ENCODE measurements around the gene HSD17B12. TPM values are rescaled to one million over a fixed set of nuclear protein-coding genes. Genes with fewer than 3 reads are reported as not detected.

HSD17B12 gene
- total and polyA plus RNA-seq, 2 of the 4 experiments (the other 2 are of a cell fraction), result 38.0 to 44.6 TPM

GRCh38 chr11:43639920-43640319 lies 40.6 kb upstream of the HSD17B12 start:
- Histone ChIP-seq H3K23ac (ENCODE audit: low read depth, low read length) (no peak overlapping the region), H3K27me3 (ENCODE audit: control insufficient read depth, insufficient read depth, low read length) (peaks cover 17% of the 10 kb centered on the region), H3K4me1 (ENCODE audit: control insufficient read depth, insufficient read depth, low read length) (peaks cover 2% of the 10 kb centered on the region; the same call in 1 of the 2 replicates), H3K4me3 (ENCODE audit: insufficient read depth, low read depth, low read length) (no peak overlapping the region), H3K9ac (ENCODE audit: low read depth, low read length) (no peak overlapping the region), H3K9me1 (ENCODE audit: insufficient read depth, low read length) (peaks cover 1% of the 10 kb centered on the region; the same call in 1 of the 2 replicates), H3K56ac (ENCODE audit: extremely low read depth, insufficient read depth, low read length) (no peak overlapping the region), H2AFZ (replicated peaks; ENCODE audit: low read length, poor library complexity) (no peak overlapping the region), H3K14ac (replicated peaks; ENCODE audit: low read depth, low read length) (no peak overlapping the region), H3K79me1 (ENCODE audit: low read depth in 1 of 2, low read length in 2 of 2) (peaks cover 6 to 9% of the 10 kb centered on the region in 2 experiments), H4K91ac (ENCODE audit: insufficient read depth, low read depth, low read length) (no peak overlapping the region), H2BK5ac (ENCODE audit: low read depth, low read length, poor library complexity, severe bottlenecking) (no peak overlapping the region), H4K5ac (ENCODE audit: low read depth, low read length) (no peak overlapping the region), H2AK5ac (ENCODE audit: low read depth, low read length) (no peak overlapping the region), H3K9me3 (ENCODE audit: control insufficient read depth, insufficient read depth, low read length) (no peaks in the 10 kb centered on the region), H2BK20ac (ENCODE audit: low read depth, low read length) (no peak overlapping the region), H3K27ac (ENCODE audit: insufficient read depth, low read length) (no peak overlapping the region), H4K20me1 (ENCODE audit: insufficient read depth, low read length) (no peaks in the 10 kb centered on the region), H3K4me2 (ENCODE audit: low read depth, low read length) (no peak overlapping the region), H4K8ac (ENCODE audit: low read depth in 2 of 2, low read length in 2 of 2) (no peak overlapping the region), H3K36me3 (ENCODE audit: control insufficient read depth, insufficient read depth, low read length) (no peaks in the 10 kb centered on the region), H2BK15ac (ENCODE audit: low read depth, low read length) (no peak overlapping the region), H2AK9ac (replicated peaks; ENCODE audit: low read depth, low read length, poor library complexity) (no peak overlapping the region), H3K18ac (ENCODE audit: low read depth, low read length) (no peak overlapping the region), H2BK120ac (ENCODE audit: low read depth, low read length) (no peak overlapping the region), H3K4ac (ENCODE audit: low read depth, low read length) (no peak overlapping the region)
- in situ Hi-C loops (cut with MboI; ENCODE audit: low sequenced_read_pairs), result no loop called here
- DNase-seq, result no peak
- dilution Hi-C loops (cut with HindIII; ENCODE audit: low sequenced_read_pairs, unreplicated experiment), result no loop called here
- ATAC-seq (ENCODE audit: low read depth), result no peak
- ChIA-PET POLR2A (ENCODE audit: unreplicated experiment) (no interaction called here), CTCF (no interaction called here)
- BruUV-seq (replicated peaks), result no TSS peak
- WGBS, 2 experiments (ENCODE audit: extremely low coverage in 2 of 2, insufficient read length in 1 of 2), result 100% methylated on average over 1 of the region's 3 CpGs
- no peak for TF ChIP-seq RCOR1 (IDR thresholded peaks at IDR 0.05; ENCODE audit: insufficient replicate concordance, low read length)
- no peak for TF ChIP-seq RFX5 (IDR thresholded peaks at IDR 0.05; ENCODE audit: low read depth, low read length)
- TF ChIP-seq RAD21 (IDR thresholded peaks at IDR 0.05; ENCODE audit: low read length), result no peak
- TF ChIP-seq CHD1 (IDR thresholded peaks at IDR 0.05; ENCODE audit: low read depth, low read length), result no peak
- TF ChIP-seq ELK1 (IDR thresholded peaks at IDR 0.05; ENCODE audit: borderline replicate concordance, low read depth, low read length), result no peak
- no peak for TF ChIP-seq SMC3 (IDR thresholded peaks at IDR 0.05; ENCODE audit: low read depth, low read length)
- TF ChIP-seq FOS (IDR thresholded peaks at IDR 0.05; ENCODE audit: low read depth, low read length), result no peak
- no peak for TF ChIP-seq MXI1 (IDR thresholded peaks at IDR 0.05; ENCODE audit: borderline replicate concordance, low read depth, low read length)
- no peak for TF ChIP-seq NFE2L2 (IDR thresholded peaks at IDR 0.05; ENCODE audit: low read depth, low read length)
- TF ChIP-seq CTCF (conservative IDR thresholded peaks at IDR 0.05; ENCODE audit: low read depth, low read length), result no peak
- intact Hi-C loops (cut with micrococcal nuclease), result loop anchor here (5.0 kb wide), 1 partner anchor 43 kb away; no protein-coding TSS in a partner anchor

Measured in IMR-90 (cell line).